Breast epithelium (tissue), 4 donors: ENCODE measurements around the gene RAB41. TPM values are rescaled to one million over a fixed set of nuclear protein-coding genes. Genes with fewer than 3 reads are reported as not detected.

Source experiments
- DNase-seq, 2 donors: peaks; one replicate each; pipeline ENCODE4 v3.0.0-alpha.2; 2019; ENCODE audit warnings: low spot score in 2 of 2
- H3K27ac ChIP-seq, 2 donors: fragments of 200-600 bp; sonication (generic) in 1 of 2; one replicate each; pipeline ENCODE4 v1.5.1; 2016 to 2019; ENCODE audit warnings: mild to moderate bottlenecking in 1 of 2
- H3K27me3 ChIP-seq, 2 donors: fragments of 200-600 bp; sonication (generic) in 1 of 2; one replicate each; pipeline versions ENCODE4 v1.5.1 to v1.6.0; 2017 to 2019; ENCODE audit warnings: control low read depth in 1 of 2, mild to moderate bottlenecking in 1 of 2
- H3K36me3 ChIP-seq: fragments of 200-600 bp; one replicate; pipeline ENCODE4 v1.5.1; 2019
- H3K4me1 ChIP-seq, 2 donors: fragments of 200-600 bp; sonication (generic); one replicate each; pipeline ENCODE4 v1.5.1; 2016 to 2019; ENCODE audit warnings: control low read depth in 1 of 2
- H3K4me3 ChIP-seq, 3 donors: fragments of 200-600 bp; sonication (generic); 1 replicate in 2 of 3; 2 replicates in 1 of 3; pipeline ENCODE4 v1.5.1; 2016 to 2019; ENCODE audit warnings: mild to moderate bottlenecking in 3 of 3, moderate library complexity in 2 of 3
- H3K9me3 ChIP-seq, 2 donors: fragments of 200-600 bp; sonication (generic) in 1 of 2; one replicate each; pipeline ENCODE4 v1.5.1; 2016 to 2019; ENCODE audit warnings: control low read depth in 1 of 2
- CTCF ChIP-seq, 3 donors: fragments of 450-650 bp; IDR thresholded peaks; one replicate each; pipeline ENCODE4 v1.5.1; 2016 to 2017; ENCODE audit warnings: antibody characterized with exemption in 3 of 3, mild to moderate bottlenecking in 3 of 3, moderate library complexity in 3 of 3
- POLR2A ChIP-seq: fragments of 450-650 bp; IDR thresholded peaks from one replicate; pipeline ENCODE4 v1.6.1; 2016; ENCODE audit warnings: antibody characterized with exemption, mild to moderate bottlenecking, moderate library complexity
- POLR2AphosphoS5 ChIP-seq, 3 donors: sonication (generic); formaldehyde crosslinking; IDR thresholded peaks; one replicate each; pipeline ENCODE4 v1.6.1; 2017; ENCODE audit warnings: antibody characterized with exemption in 3 of 3
- intact Hi-C: fragments of 100-400 bp; cut with DNase I; formaldehyde crosslinking; loops from one replicate; pipeline ENCODE4 v1.15.1; 2023; ENCODE audit warnings: low total_unique reads
- total RNA-seq, 3 donors: library from RNA; depleted of rRNA; stranded (reverse); fragments of >200 nt; gene quantifications; one replicate each; pipeline ENCODE4 v1.1.0, GENCODE V29; 2016

Gene RAB41
- total RNA-seq, 3 donors from 2014 or later: not detected

- Histone ChIP-seq H3K27me3 (peaks cover 0 to 29% of the 10 kb centered on the region in 2 donors), H3K27ac (no peak overlapping the region), H3K4me1 (no peaks in the 10 kb centered on the region), H3K9me3 (no peaks in the 10 kb centered on the region), H3K4me3 (no peak overlapping the region), H3K36me3 (no peaks in the 10 kb centered on the region)
- TF ChIP-seq CTCF (IDR thresholded peaks at IDR 0.05): no peak
- TF ChIP-seq POLR2A: no peak
- TF ChIP-seq POLR2AphosphoS5 (IDR thresholded peaks at IDR 0.05): no peak
- DNase-seq: no peak
- intact Hi-C loops: no loop called here
Observed at GRCh38 chrX:70255452-70255851, 26.5 kb upstream of the RAB41 start.

- H3K9me3 ChIP-seq: no peaks in the 10 kb centered on the region
- H3K27me3 ChIP-seq: peaks cover 0 to 29% of the 10 kb centered on the region in 2 donors
- H3K36me3 ChIP-seq: no peaks in the 10 kb centered on the region
- TF ChIP-seq POLR2AphosphoS5 (IDR thresholded peaks at IDR 0.05) (no peak), CTCF (IDR thresholded peaks at IDR 0.05) (no peak), POLR2A (no peak)
- intact Hi-C loops: no loop called here
- H3K27ac ChIP-seq: no peak overlapping the region
- no peak for DNase-seq
- no peaks in the 10 kb centered on the region for H3K4me1 ChIP-seq
- no peak overlapping the region for H3K4me3 ChIP-seq
Observed at GRCh38 chrX:70257423-70258288, 24.3 kb upstream of the RAB41 start.

GRCh38 chrX:70260104-70260503, 21.9 kb upstream of the RAB41 start, which contains the start of gene P2RY4:
Gene P2RY4, minus strand, starts transcription at chrX:70260204. Its CDS starts 580 bp downstream, at chrX:70259624.
- no peak for TF ChIP-seq POLR2A
- no peak for TF ChIP-seq CTCF (IDR thresholded peaks at IDR 0.05)
- no peak for TF ChIP-seq POLR2AphosphoS5 (IDR thresholded peaks at IDR 0.05)
- no peak for DNase-seq
- Histone ChIP-seq H3K4me3 (no peak within 1 kb of the TSS), H3K4me1 (no peaks in the 10 kb centered on the region), H3K27me3 (peaks cover 0 to 32% of the 10 kb centered on the region in 2 donors), H3K27ac (no peak within 1 kb of the TSS), H3K9me3 (no peaks in the 10 kb centered on the region), H3K36me3 (no peaks in the 10 kb centered on the region)
- intact Hi-C loops: no loop called here

DNA sequence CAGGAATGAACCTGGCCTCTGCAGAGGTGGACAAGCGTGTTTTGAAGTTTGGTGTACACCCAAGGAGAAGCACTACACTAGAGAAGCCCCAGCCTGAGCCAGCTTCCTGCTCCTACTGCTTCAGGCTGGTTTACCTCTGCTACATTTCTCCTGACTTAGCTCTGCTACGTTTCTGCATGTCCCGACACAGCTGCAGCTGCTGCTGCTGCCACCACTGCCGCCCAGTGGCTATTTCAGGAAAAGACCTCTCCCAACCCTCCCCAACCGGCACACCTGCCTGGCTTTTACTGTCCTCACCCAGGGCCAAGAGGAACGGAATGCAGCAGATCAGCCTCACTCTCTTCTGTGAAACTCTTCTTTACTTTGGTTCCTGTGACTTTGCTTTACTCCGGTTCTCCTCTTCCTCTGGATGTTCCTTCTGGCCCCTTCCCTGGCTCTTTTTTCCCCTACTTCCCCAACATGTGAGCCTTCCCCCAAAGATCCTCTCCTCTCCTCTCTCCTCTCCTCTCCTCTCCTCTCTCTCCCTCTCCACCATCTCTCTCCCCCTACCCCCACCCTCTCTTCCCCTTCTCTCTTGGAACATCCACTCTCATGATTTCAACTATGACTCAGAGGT, 18.9 kb upstream of the RAB41 start:
- peaks cover 0 to 6% of the 10 kb centered on the region in 2 donors for H3K9me3 ChIP-seq
- H3K4me1 ChIP-seq: no peaks in the 10 kb centered on the region
- intact Hi-C loops: no loop called here
- no peak for TF ChIP-seq POLR2A
- TF ChIP-seq POLR2AphosphoS5 (IDR thresholded peaks at IDR 0.05): no peak
- TF ChIP-seq CTCF (IDR thresholded peaks at IDR 0.05): peak in 2 of 3 donors; percentile 27 to 37
- no peak overlapping the region for H3K27ac ChIP-seq
- peak; percentile 39 to 53 for DNase-seq
- H3K27me3 ChIP-seq: peaks cover 0 to 38% of the 10 kb centered on the region in 2 donors
- H3K36me3 ChIP-seq: no peaks in the 10 kb centered on the region
- no peak overlapping the region for H3K4me3 ChIP-seq

DNA sequence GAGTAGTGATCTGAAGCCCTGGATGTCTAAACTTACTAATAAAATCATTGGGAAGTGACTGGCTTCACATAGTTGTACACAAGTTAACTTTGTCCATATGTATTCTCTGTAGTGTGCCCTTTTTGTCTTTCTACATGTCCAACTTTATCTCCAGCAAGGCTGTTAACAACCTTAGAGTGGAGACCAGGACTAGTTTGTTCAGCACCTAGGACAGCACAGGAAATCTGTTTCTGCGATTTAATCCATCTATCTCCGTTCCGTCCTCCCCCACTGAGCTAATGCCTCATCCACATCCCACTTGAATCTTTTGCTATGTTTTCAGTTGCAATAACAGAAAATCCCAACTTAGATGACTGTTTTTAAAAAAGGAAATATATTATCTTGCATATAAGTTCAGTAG, 17.2 kb upstream of the RAB41 start:
- peaks cover 0 to 6% of the 10 kb centered on the region in 2 donors for H3K9me3 ChIP-seq
- H3K4me1 ChIP-seq: no peaks in the 10 kb centered on the region
- peaks cover 0 to 37% of the 10 kb centered on the region in 2 donors for H3K27me3 ChIP-seq
- no peak for TF ChIP-seq POLR2A
- TF ChIP-seq POLR2AphosphoS5 (IDR thresholded peaks at IDR 0.05): no peak
- no peak for TF ChIP-seq CTCF (IDR thresholded peaks at IDR 0.05)
- intact Hi-C loops: no loop called here
- no peak for DNase-seq
- H3K4me3 ChIP-seq: no peak overlapping the region
- H3K27ac ChIP-seq: no peak overlapping the region
- H3K36me3 ChIP-seq: no peaks in the 10 kb centered on the region
